K562 (cell line): Measurements from ENCODE around the gene BCL11A. TPM values are rescaled to one million over a fixed set of nuclear protein-coding genes. Genes with fewer than 3 reads are reported as not detected.

Experiments
- ATAC-seq: fragments of 200-7000 bp; cut with Tn5 transposase; 3 replicates; pipeline ENCODE4 v1.9.1; 2020; ENCODE audit warnings: moderate library complexity
- BruUV-seq: library from RNA; stranded (reverse); fragments of 400-500 nt; replicated peaks from 2 replicates; lab custom pipeline; 2021; lab: Mats Ljungman, UMichigan
- CTCF ChIA-PET: fragments of 300-600 bp; formaldehyde crosslinking; extraction: SDS; loops from one replicate; lab custom pipeline; 2021; ENCODE audit warnings: low intra/inter-chr PET ratio; lab: Yijun Ruan, JAX
- POLR2A ChIA-PET: fragments of 300-600, 350-650 bp; sonication (Branson Sonifier 250); formaldehyde crosslinking; extraction: SDS; loops from one replicate; lab custom pipeline; 2021; ENCODE audit warnings: antibody characterized with exemption, inconsistent platforms; lab: Yijun Ruan, JAX
- DNase-seq, 4 experiments: peaks; one replicate each; pipeline versions ENCODE4 v3.0.0 to v3.0.0-alpha.2; 2011 to 2018; ENCODE audit warnings: low spot score in 3 of 4, mixed read lengths in 3 of 4; ENCODE audit errors: extremely low read depth in 1 of 4
- FAIRE-seq: peaks from 2 replicates; lab custom pipeline; 2011; peaks lifted over from hg19 to GRCh38; lab: Jason Lieb, UNC
- H2AFZ ChIP-seq: 2 replicates; pipeline ENCODE4 v1.6.0; 2011; ENCODE audit warnings: low read depth, low read length, control low read depth, inconsistent platforms
- H3K27ac ChIP-seq: fragments of 200-600 bp; 3 replicates; pipeline ENCODE4 v1.8.0; 2011; ENCODE audit warnings: low read depth, mild to moderate bottlenecking, control low read depth, inconsistent platforms, low read length, moderate library complexity, mixed read lengths; ENCODE audit errors: extremely low read depth
- H3K27me3 ChIP-seq, 2 experiments: fragments of 300-600 bp in 1 of 2; 2 replicates in 1 of 2; 3 replicates in 1 of 2; pipeline versions ENCODE4 v1.6.0 to v1.8.0; 2011; ENCODE audit warnings: inconsistent platforms in 2 of 2, low read length in 2 of 2, mild to moderate bottlenecking in 1 of 2, mixed read lengths in 1 of 2, moderate library complexity in 1 of 2; ENCODE audit not compliant: control insufficient read depth in 2 of 2, insufficient read depth in 2 of 2
- H3K36me3 ChIP-seq: fragments of 300-600 bp; 3 replicates; pipeline ENCODE4 v1.8.0; 2011; ENCODE audit warnings: mild to moderate bottlenecking, low read length, inconsistent platforms; ENCODE audit not compliant: control insufficient read depth, insufficient read depth
- H3K4me1 ChIP-seq, 2 experiments: fragments of 200-600 bp in 1 of 2; replicated peaks in 1 of 2; 2 replicates in 1 of 2; 3 replicates in 1 of 2; pipeline versions ENCODE4 v1.5.1 to v1.8.0; 2011; ENCODE audit warnings: inconsistent platforms in 2 of 2, low read length in 2 of 2, mild to moderate bottlenecking in 1 of 2, mixed read lengths in 1 of 2, moderate library complexity in 1 of 2; ENCODE audit not compliant: control insufficient read depth in 2 of 2, insufficient read depth in 2 of 2
- H3K4me2 ChIP-seq: 2 replicates; pipeline ENCODE4 v1.6.1; 2011; ENCODE audit warnings: low read length, control low read depth, inconsistent platforms, mixed read lengths; ENCODE audit not compliant: insufficient read depth
- H3K4me3 ChIP-seq: fragments of 200-600 bp; sonication (generic), shearing (Covaris generic); 2 replicates; pipeline ENCODE4 v1.5.1; 2016; ENCODE audit warnings: control low read depth, inconsistent platforms
- H3K79me2 ChIP-seq: fragments of 200-600 bp; 3 replicates; pipeline ENCODE4 v1.8.0; 2011; ENCODE audit warnings: low read length, inconsistent platforms; ENCODE audit not compliant: control insufficient read depth, insufficient read depth
- H3K9ac ChIP-seq, 2 experiments: 2 replicates each; pipeline versions ENCODE4 v1.6.0 to v1.6.1; 2011; ENCODE audit warnings: low read depth in 2 of 2, low read length in 2 of 2, control low read depth in 1 of 2, inconsistent platforms in 1 of 2, mild to moderate bottlenecking in 1 of 2, mixed read lengths in 1 of 2; ENCODE audit not compliant: insufficient read depth in 1 of 2
- H3K9me1 ChIP-seq: one replicate; pipeline ENCODE4 v1.6.0; 2011; ENCODE audit warnings: inconsistent platforms, mild to moderate bottlenecking, low read length, moderate library complexity; ENCODE audit not compliant: control insufficient read depth, insufficient read depth
- H3K9me3 ChIP-seq: replicated peaks from 2 replicates; pipeline ENCODE4 v1.5.1; 2011; ENCODE audit warnings: low read depth, low read length, inconsistent platforms; ENCODE audit not compliant: control insufficient read depth, insufficient read depth
- H4K20me1 ChIP-seq: replicated peaks from 2 replicates; pipeline ENCODE4 v1.6.1; 2011; ENCODE audit warnings: low read length, inconsistent platforms, mixed read lengths; ENCODE audit not compliant: control insufficient read depth, insufficient read depth
- ATF4 ChIP-seq: fragments of 450-650 bp; formaldehyde crosslinking; IDR thresholded peaks from 2 replicates; pipeline ENCODE4 v1.4.0; 2022; ENCODE audit warnings: mild to moderate bottlenecking, moderate library complexity
- BMI1 ChIP-seq: fragments of 150-350 bp; IDR thresholded peaks from 2 replicates; pipeline ENCODE4 v1.6.1; 2014; ENCODE audit warnings: low read length
- CEBPG ChIP-seq, 3 experiments: fragments of 200-800 bp in 1 of 3; sonication (Bioruptor generic) in 1 of 3; sonication (generic) in 1 of 3; formaldehyde crosslinking in 1 of 3; IDR thresholded peaks in 2 of 3; conservative IDR thresholded peaks in 1 of 3; 2 replicates each; pipeline versions ENCODE4 v1.6.1 to v1.8.0; 2016 to 2022; ENCODE audit warnings: missing compliant biosample characterization in 2 of 3, missing genetic modification characterization in 2 of 3, mild to moderate bottlenecking in 1 of 3, missing genetic modification reagents in 1 of 3
- EHMT2 ChIP-seq: fragments of 450-650 bp; IDR thresholded peaks from 2 replicates; pipeline ENCODE4 v1.6.1; 2018; ENCODE audit warnings: antibody characterized with exemption
- GABPA ChIP-seq: fragments of 200-800 bp; sonication (Bioruptor generic); conservative IDR thresholded peaks from 2 replicates; pipeline ENCODE4 v1.6.1; 2016; ENCODE audit warnings: low read depth, missing genetic modification characterization, missing compliant biosample characterization
- GABPB2 ChIP-seq: fragments of 250-450 bp; sonication (Bioruptor Pico); conservative IDR thresholded peaks from 2 replicates; pipeline ENCODE4 v1.5.1; 2021; ENCODE audit warnings: mild to moderate bottlenecking
- RBM25 ChIP-seq: fragments of 200-400 bp; formaldehyde crosslinking; IDR thresholded peaks from 2 replicates; pipeline ENCODE4 v1.6.1; 2018; ENCODE audit warnings: low read length, low read depth, moderate library complexity; ENCODE audit not compliant: severe bottlenecking
- SPI1 ChIP-seq: IDR thresholded peaks from 2 replicates; pipeline ENCODE4 v1.6.1; 2011; ENCODE audit warnings: low read depth, low read length, control low read depth, borderline replicate concordance
- VEZF1 ChIP-seq: fragments of 200-800 bp; sonication (Bioruptor generic); IDR thresholded peaks from 2 replicates; pipeline ENCODE4 v1.6.1; 2017; ENCODE audit warnings: missing genetic modification characterization, missing compliant biosample characterization
- WGBS: fragments of 100-300 bp; shearing (Covaris generic); methylation state at CpG from one replicate; pipeline ENCODE4 v1.1.6; 2016; ENCODE audit warnings: low coverage, mixed read lengths; ENCODE audit not compliant: insufficient coverage; ENCODE audit errors: missing lambda C conversion rate; 5-methylcytosine and 5-hydroxymethylcytosine counted together
- in situ Hi-C: fragments of 300-500 bp; cut with MboI; formaldehyde crosslinking; loops from 4 replicates; pipeline ENCODE4 v1.15.0; 2018; ENCODE audit warnings: inconsistent platforms, mixed read lengths
- intact Hi-C: fragments of 100-400 bp; cut with micrococcal nuclease; formaldehyde crosslinking; loops from 2 replicates; pipeline ENCODE4 v1.14.2; 2022
- polyA plus RNA-seq, 8 experiments: library from polyadenylated mRNA; depleted of rRNA in 4 of 8; stranded (reverse) in 5 of 8; unstranded in 3 of 8; fragments of >200 nt; fragmentation: Nextera tagmentation in 2 of 8; fragmentation: Illumina TruSeq in 1 of 8; extraction: Ambion mirVana in 2 of 8; extraction: Trizol in 1 of 8; gene quantifications; 2 replicates each; pipeline versions ENCODE4 v1.2.1 to v1.2.3, GENCODE V29; 2011 to 2014; ENCODE audit warnings: inconsistent platforms in 1 of 8, missing spikeins in 1 of 8
- total RNA-seq, 7 experiments: library from RNA; depleted of rRNA in 6 of 7; stranded (reverse); fragments of >200 nt in 6 of 7; fragmentation: Illumina TruSeq in 2 of 7; extraction: Trizol in 2 of 7; gene quantifications; 2 replicates each; pipeline versions ENCODE4 v1.2.1 to v1.2.3, GENCODE V29; 2011 to 2021; ENCODE audit warnings: low replicate concordance in 1 of 7

The BCL11A gene
- total and polyA plus RNA-seq, 9 of the 15 experiments (the other 6 are each of a cell fraction or from before 2014, with no cell fraction given) = 0.13 TPM; not detected in 8

- 0 out of 2 replicates have a peak, but pooled peaks have one; percentile 24 for TF ChIP-seq GABPA (tag)
- TF ChIP-seq GABPB2 (CRISPR knock-in tag) = no peak
- TF ChIP-seq, all 486 proteins: peak for 1
- Histone ChIP-seq H3K9ac (no peak overlapping the region), H3K9me3 (no peaks in the 10 kb centered on the region), H2AFZ (no peak overlapping the region), H3K4me3 (no peak overlapping the region), H3K36me3 (no peaks in the 10 kb centered on the region), H3K9me1 (no peaks in the 10 kb centered on the region), H4K20me1 (no peaks in the 10 kb centered on the region; the same call in 1 of the 2 replicates), H3K4me2 (no peak overlapping the region), H3K4me1 (peaks cover 0 to 18% of the 10 kb centered on the region in 2 experiments; a peak in 2 of 5 replicates), H3K27ac (no peak overlapping the region), H3K27me3 (peaks cover 15 to 30% of the 10 kb centered on the region in 2 experiments; a peak in 4 of 5 replicates), H3K79me2 (no peaks in the 10 kb centered on the region)
- FAIRE-seq = no peak
- in situ Hi-C loops (no loop called here), intact Hi-C loops (no loop called here)
- no TSS peak for BruUV-seq
- POLR2A ChIA-PET = no interaction called here
- no peak for DNase-seq
- 7% methylated on average over 12 of the region's 12 CpGs for WGBS
- CTCF ChIA-PET = no interaction called here
- ATAC-seq = no peak
Measured at GRCh38 chr2:60557486-60557864, 4.0 kb upstream of the BCL11A start.

- no peaks in the 10 kb centered on the region for H3K36me3 ChIP-seq
- WGBS = 3% methylated on average over 30 of the region's 31 CpGs
- DNase-seq = peak in 1 of 4 experiments; percentile 7
- no peak for FAIRE-seq
- ATAC-seq = peak; percentile 45
- BruUV-seq = no TSS peak
- peaks cover 15 to 32% of the 10 kb centered on the region in 2 experiments; a peak in 4 of 5 replicates for H3K27me3 ChIP-seq
- no peak overlapping the region for H3K4me3 ChIP-seq
- no peaks in the 10 kb centered on the region for H3K79me2 ChIP-seq
- in situ Hi-C loops = no loop called here
- H3K9ac ChIP-seq = no peak overlapping the region
- H3K4me1 ChIP-seq = peaks cover 0 to 21% of the 10 kb centered on the region in 2 experiments; a peak in 2 of 5 replicates
- H2AFZ ChIP-seq = no peak overlapping the region
- no peaks in the 10 kb centered on the region; the same call in 1 of the 2 replicates for H4K20me1 ChIP-seq
- no peak overlapping the region for H3K27ac ChIP-seq
- ChIA-PET CTCF (no interaction called here), POLR2A (interaction anchor here (0.6 kb wide), 1 partner anchor 118 kb away, joined by 3 read pairs; no protein-coding TSS in a partner anchor)
- peak overlapping the region; percentile 33; the same call in 1 of the 2 replicates for H3K4me2 ChIP-seq
- H3K9me1 ChIP-seq = no peaks in the 10 kb centered on the region
- H3K9me3 ChIP-seq = no peaks in the 10 kb centered on the region
- intact Hi-C loops = no loop called here
- TF ChIP-seq ATF4 (CRISPR knock-in tag) (peak; percentile 61; the same call in 1 of the 2 replicates), EHMT2 (no peak), BMI1 (peak; percentile 20; the same call in 1 of the 2 replicates), CEBPG (CRISPR knock-in tag; IDR thresholded peaks at IDR 0.05) (no peak), CEBPG (tag; conservative IDR thresholded peaks at IDR 0.05 in 1 of 2, IDR thresholded peaks at IDR 0.05 in 1 of 2) (peak in 1 of 2 experiments; percentile 59; a peak in 2 of 4 replicates), RBM25 (no peak), VEZF1 (peak; percentile 46; the same call in 1 of the 2 replicates), SPI1 (0 out of 2 replicates have a peak, but pooled peaks have one; percentile 6)
Measured at GRCh38 chr2:60556576-60557485, 3.4 kb upstream of the BCL11A start.
